ENCODE results near the gene ALPK1.

Gene ALPK1

GRCh38 chr4:112274959-112275358 lies 22.2 kb upstream of the ALPK1 start:
- no peak overlapping the region for H3K4me2 ChIP-seq (ENCODE audit: insufficient read depth, low read length)
- no peak overlapping the region for H2AFZ ChIP-seq (ENCODE audit: low read depth, low read length)
- H3K9ac ChIP-seq (ENCODE audit: low read depth, low read length) = no peak overlapping the region
- TF ChIP-seq, protein P1, sequence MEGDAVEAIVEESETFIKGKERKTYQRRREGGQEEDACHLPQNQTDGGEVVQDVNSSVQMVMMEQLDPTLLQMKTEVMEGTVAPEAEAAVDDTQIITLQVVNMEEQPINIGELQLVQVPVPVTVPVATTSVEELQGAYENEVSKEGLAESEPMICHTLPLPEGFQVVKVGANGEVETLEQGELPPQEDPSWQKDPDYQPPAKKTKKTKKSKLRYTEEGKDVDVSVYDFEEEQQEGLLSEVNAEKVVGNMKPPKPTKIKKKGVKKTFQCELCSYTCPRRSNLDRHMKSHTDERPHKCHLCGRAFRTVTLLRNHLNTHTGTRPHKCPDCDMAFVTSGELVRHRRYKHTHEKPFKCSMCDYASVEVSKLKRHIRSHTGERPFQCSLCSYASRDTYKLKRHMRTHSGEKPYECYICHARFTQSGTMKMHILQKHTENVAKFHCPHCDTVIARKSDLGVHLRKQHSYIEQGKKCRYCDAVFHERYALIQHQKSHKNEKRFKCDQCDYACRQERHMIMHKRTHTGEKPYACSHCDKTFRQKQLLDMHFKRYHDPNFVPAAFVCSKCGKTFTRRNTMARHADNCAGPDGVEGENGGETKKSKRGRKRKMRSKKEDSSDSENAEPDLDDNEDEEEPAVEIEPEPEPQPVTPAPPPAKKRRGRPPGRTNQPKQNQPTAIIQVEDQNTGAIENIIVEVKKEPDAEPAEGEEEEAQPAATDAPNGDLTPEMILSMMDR (IDR thresholded peaks at IDR 0.05; ENCODE audit: borderline replicate concordance, extremely low read depth, low read length, poor library complexity, severe bottlenecking) = no peak
- TF ChIP-seq EZH2 (IDR thresholded peaks at IDR 0.05; ENCODE audit: borderline replicate concordance, low read depth, low read length, severe bottlenecking) = no peak
- peaks cover 40% of the 10 kb centered on the region for H3K36me3 ChIP-seq (ENCODE audit: insufficient read depth, low read length)
- H3K27me3 ChIP-seq (ENCODE audit: insufficient read depth, low read length, poor library complexity) = no peaks in the 10 kb centered on the region
- H3K79me2 ChIP-seq (ENCODE audit: insufficient read depth, low read length) = peaks cover 31% of the 10 kb centered on the region
- no peaks in the 10 kb centered on the region for H3K9me3 ChIP-seq (ENCODE audit: insufficient read depth, low read length, severe bottlenecking)
- H3K4me3 ChIP-seq (ENCODE audit: low read depth in 1 of 2, low read length in 2 of 2) = no peak overlapping the region
- H3K4me1 ChIP-seq (ENCODE audit: insufficient read depth, low read length) = peaks cover 2% of the 10 kb centered on the region; the same call in 1 of the 2 replicates
- peaks cover 12% of the 10 kb centered on the region for H4K20me1 ChIP-seq (ENCODE audit: insufficient read depth, low read length)
- DNase-seq (no peak), ATAC-seq (ENCODE audit: insufficient read depth, low read depth) (no peak)
- H3K27ac ChIP-seq (ENCODE audit: low read length) = no peak overlapping the region

DNA sequence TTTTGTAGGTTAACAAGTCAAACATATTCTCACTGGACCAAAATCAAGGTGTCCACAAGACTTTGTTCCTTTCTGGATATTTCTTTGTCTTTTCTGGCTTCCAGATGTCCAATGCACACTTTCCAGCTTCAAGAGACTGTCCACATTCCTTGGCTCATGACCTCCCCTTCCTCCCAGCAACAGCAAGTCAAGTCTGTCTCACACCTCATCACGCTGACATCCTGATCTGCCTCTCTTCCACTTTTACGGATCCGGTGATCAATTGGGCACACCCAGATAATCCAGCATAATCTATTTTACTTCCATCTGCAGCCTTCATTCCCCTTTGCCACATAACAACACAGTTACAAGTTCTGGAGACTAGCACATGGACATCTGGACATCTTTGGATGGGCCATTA lies 21.1 kb upstream of the ALPK1 start:
- no peaks in the 10 kb centered on the region for H3K9me3 ChIP-seq (ENCODE audit: insufficient read depth, low read length, severe bottlenecking)
- H3K4me2 ChIP-seq (ENCODE audit: insufficient read depth, low read length) = no peak overlapping the region
- H3K27ac ChIP-seq (ENCODE audit: low read length) = no peak overlapping the region
- peaks cover 42% of the 10 kb centered on the region for H3K79me2 ChIP-seq (ENCODE audit: insufficient read depth, low read length)
- ATAC-seq (ENCODE audit: insufficient read depth, low read depth) = no peak
- no peaks in the 10 kb centered on the region for H3K27me3 ChIP-seq (ENCODE audit: insufficient read depth, low read length, poor library complexity)
- H4K20me1 ChIP-seq (ENCODE audit: insufficient read depth, low read length) = peaks cover 12% of the 10 kb centered on the region
- H3K9ac ChIP-seq (ENCODE audit: low read depth, low read length) = no peak overlapping the region
- H3K4me1 ChIP-seq (ENCODE audit: insufficient read depth, low read length) = peaks cover 5% of the 10 kb centered on the region; the same call in 1 of the 2 replicates
- TF ChIP-seq, protein P1 (IDR thresholded peaks at IDR 0.05; ENCODE audit: borderline replicate concordance, extremely low read depth, low read length, poor library complexity, severe bottlenecking) = no peak
- TF ChIP-seq EZH2 (IDR thresholded peaks at IDR 0.05; ENCODE audit: borderline replicate concordance, low read depth, low read length, severe bottlenecking) = no peak
- peaks cover 37% of the 10 kb centered on the region for H3K36me3 ChIP-seq (ENCODE audit: insufficient read depth, low read length)
- DNase-seq = no peak
- no peak overlapping the region for H2AFZ ChIP-seq (ENCODE audit: low read depth, low read length)
- H3K4me3 ChIP-seq (ENCODE audit: low read depth in 1 of 2, low read length in 2 of 2) = no peak overlapping the region

DNA sequence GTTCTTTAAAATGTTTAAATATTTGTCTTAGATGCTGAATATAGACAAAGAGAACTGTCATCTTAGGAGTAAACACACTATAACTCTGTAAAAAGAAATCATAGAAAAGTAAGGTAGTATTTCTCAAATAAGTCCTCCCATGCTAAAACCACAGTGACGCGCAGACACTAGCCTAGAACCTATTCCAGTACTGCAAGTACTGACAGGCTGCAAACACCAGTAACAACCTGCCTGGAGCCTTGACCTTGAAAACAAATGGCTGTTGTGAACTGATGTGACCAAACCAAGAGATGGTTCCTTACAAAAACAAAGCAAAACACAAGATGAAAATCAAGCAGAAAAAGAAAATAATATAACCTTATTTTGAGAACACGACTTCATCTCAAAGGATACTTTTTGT lies 19.9 kb upstream of the ALPK1 start:
- Histone ChIP-seq H3K4me2 (ENCODE audit: insufficient read depth, low read length) (no peak overlapping the region), H3K9me3 (ENCODE audit: insufficient read depth, low read length, severe bottlenecking) (no peaks in the 10 kb centered on the region), H3K27me3 (ENCODE audit: insufficient read depth, low read length, poor library complexity) (no peaks in the 10 kb centered on the region), H4K20me1 (ENCODE audit: insufficient read depth, low read length) (peaks cover 19% of the 10 kb centered on the region), H3K9ac (ENCODE audit: low read depth, low read length) (no peak overlapping the region), H3K4me1 (ENCODE audit: insufficient read depth, low read length) (peaks cover 11% of the 10 kb centered on the region; the same call in 1 of the 2 replicates), H3K27ac (ENCODE audit: low read length) (no peak overlapping the region), H3K4me3 (ENCODE audit: low read depth in 1 of 2, low read length in 2 of 2) (no peak overlapping the region), H3K36me3 (ENCODE audit: insufficient read depth, low read length) (peaks cover 48% of the 10 kb centered on the region), H2AFZ (ENCODE audit: low read depth, low read length) (no peak overlapping the region), H3K79me2 (ENCODE audit: insufficient read depth, low read length) (peaks cover 53% of the 10 kb centered on the region)
- DNase-seq (no peak), ATAC-seq (ENCODE audit: insufficient read depth, low read depth) (no peak)
- no peak for TF ChIP-seq EZH2 (IDR thresholded peaks at IDR 0.05; ENCODE audit: borderline replicate concordance, low read depth, low read length, severe bottlenecking)
- TF ChIP-seq, protein P1 (IDR thresholded peaks at IDR 0.05; ENCODE audit: borderline replicate concordance, extremely low read depth, low read length, poor library complexity, severe bottlenecking) = no peak
